ENCODE results near the gene SRPK1.

SRPK1 gene

DNA sequence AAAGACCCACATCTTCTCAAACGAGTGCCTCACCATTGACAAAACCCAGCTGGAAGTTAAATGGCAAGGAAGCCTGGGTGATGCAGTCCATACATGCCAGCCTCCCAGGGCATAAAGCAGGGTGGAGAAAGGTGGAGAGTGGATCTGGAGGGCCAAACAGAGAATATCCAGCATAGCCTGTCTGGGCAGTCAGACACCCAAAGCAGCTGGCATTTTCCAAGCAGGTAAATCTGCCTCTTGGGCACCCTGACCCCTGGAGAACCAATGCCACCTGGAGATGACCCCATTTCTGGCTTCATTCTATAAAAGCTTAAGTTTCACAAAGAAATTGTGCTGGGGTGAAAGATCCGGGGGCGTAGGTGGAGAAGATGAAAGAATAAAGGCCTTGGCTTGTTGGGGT, 5.1 kb upstream of the SRPK1 start:
- H3K4me3 ChIP-seq (ENCODE audit: low read length): no peak overlapping the region
- no peaks in the 10 kb centered on the region for H3K9me2 ChIP-seq (replicated peaks; ENCODE audit: insufficient read depth, low read length)
- no peaks in the 10 kb centered on the region for H3K27me3 ChIP-seq (replicated peaks; ENCODE audit: insufficient read depth, low read length)
- H3K4me2 ChIP-seq (ENCODE audit: low read depth, low read length): no peak overlapping the region
- H3K36me3 ChIP-seq (replicated peaks; ENCODE audit: insufficient read depth, low read length): no peaks in the 10 kb centered on the region
- TF ChIP-seq EZH2 (optimal IDR thresholded peaks at IDR 0.05; ENCODE audit: low read depth, low read length): no peak
- TF ChIP-seq, protein P1, sequence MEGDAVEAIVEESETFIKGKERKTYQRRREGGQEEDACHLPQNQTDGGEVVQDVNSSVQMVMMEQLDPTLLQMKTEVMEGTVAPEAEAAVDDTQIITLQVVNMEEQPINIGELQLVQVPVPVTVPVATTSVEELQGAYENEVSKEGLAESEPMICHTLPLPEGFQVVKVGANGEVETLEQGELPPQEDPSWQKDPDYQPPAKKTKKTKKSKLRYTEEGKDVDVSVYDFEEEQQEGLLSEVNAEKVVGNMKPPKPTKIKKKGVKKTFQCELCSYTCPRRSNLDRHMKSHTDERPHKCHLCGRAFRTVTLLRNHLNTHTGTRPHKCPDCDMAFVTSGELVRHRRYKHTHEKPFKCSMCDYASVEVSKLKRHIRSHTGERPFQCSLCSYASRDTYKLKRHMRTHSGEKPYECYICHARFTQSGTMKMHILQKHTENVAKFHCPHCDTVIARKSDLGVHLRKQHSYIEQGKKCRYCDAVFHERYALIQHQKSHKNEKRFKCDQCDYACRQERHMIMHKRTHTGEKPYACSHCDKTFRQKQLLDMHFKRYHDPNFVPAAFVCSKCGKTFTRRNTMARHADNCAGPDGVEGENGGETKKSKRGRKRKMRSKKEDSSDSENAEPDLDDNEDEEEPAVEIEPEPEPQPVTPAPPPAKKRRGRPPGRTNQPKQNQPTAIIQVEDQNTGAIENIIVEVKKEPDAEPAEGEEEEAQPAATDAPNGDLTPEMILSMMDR (IDR thresholded peaks at IDR 0.05; ENCODE audit: low read length): no peak
- TF ChIP-seq EZH2phosphoT487 (IDR thresholded peaks at IDR 0.05; ENCODE audit: low read length): no peak
- H3K79me2 ChIP-seq (ENCODE audit: low read length): peaks cover 17% of the 10 kb centered on the region
- no peak for DNase-seq
- no peak overlapping the region for H3K9ac ChIP-seq (ENCODE audit: low read length)
- H3F3A ChIP-seq (ENCODE audit: insufficient read depth, low read length): no peaks in the 10 kb centered on the region
- no peak overlapping the region for H3K27ac ChIP-seq (ENCODE audit: low read length)
- no peaks in the 10 kb centered on the region for H4K20me1 ChIP-seq (ENCODE audit: insufficient read depth, low read length)
- H3K9me3 ChIP-seq (replicated peaks; ENCODE audit: insufficient read depth, low read length): no peaks in the 10 kb centered on the region
- H2AFZ ChIP-seq (ENCODE audit: low read length): no peak overlapping the region
- 0 out of 2 replicates have a peak, but pooled peaks cover 4% of the 10 kb centered on the region for H3K4me1 ChIP-seq (ENCODE audit: low read length)

DNA sequence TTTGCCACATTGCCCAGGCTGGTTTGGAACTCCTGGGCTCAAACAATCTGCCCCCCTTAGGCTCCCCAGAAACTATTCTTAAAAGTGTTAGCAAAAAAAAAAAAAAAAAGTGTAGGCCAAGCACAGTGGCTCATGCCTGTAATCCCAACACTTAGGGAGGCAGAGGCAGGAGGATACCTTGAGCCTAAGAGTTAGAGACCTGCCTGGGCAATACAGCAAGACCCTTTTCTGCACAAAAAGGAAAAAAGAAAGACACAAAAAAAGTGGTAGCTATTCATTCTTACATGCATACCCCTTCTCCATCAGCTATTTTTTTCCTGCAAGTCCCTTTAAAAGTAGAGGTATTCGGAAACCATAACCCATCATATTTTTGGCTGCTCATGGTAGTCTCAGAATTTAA, 3.2 kb upstream of the SRPK1 start:
- Histone ChIP-seq H3K4me1 (ENCODE audit: low read length) (0 out of 2 replicates have a peak, but pooled peaks cover 4% of the 10 kb centered on the region), H3K9ac (ENCODE audit: low read length) (no peak overlapping the region), H3K27me3 (replicated peaks; ENCODE audit: insufficient read depth, low read length) (no peaks in the 10 kb centered on the region), H3K9me3 (replicated peaks; ENCODE audit: insufficient read depth, low read length) (no peaks in the 10 kb centered on the region), H2AFZ (ENCODE audit: low read length) (no peak overlapping the region), H3K9me2 (replicated peaks; ENCODE audit: insufficient read depth, low read length) (no peaks in the 10 kb centered on the region), H3F3A (ENCODE audit: insufficient read depth, low read length) (peaks cover 4% of the 10 kb centered on the region; the same call in 1 of the 2 replicates), H3K4me2 (ENCODE audit: low read depth, low read length) (no peak overlapping the region), H3K79me2 (ENCODE audit: low read length) (peaks cover 30% of the 10 kb centered on the region), H4K20me1 (ENCODE audit: insufficient read depth, low read length) (no peaks in the 10 kb centered on the region), H3K27ac (ENCODE audit: low read length) (no peak overlapping the region), H3K4me3 (ENCODE audit: low read length) (no peak overlapping the region), H3K36me3 (replicated peaks; ENCODE audit: insufficient read depth, low read length) (no peaks in the 10 kb centered on the region)
- no peak for TF ChIP-seq EZH2phosphoT487 (IDR thresholded peaks at IDR 0.05; ENCODE audit: low read length)
- TF ChIP-seq EZH2 (optimal IDR thresholded peaks at IDR 0.05; ENCODE audit: low read depth, low read length): no peak
- TF ChIP-seq, protein P1 (IDR thresholded peaks at IDR 0.05; ENCODE audit: low read length): no peak
- DNase-seq: no peak

DNA sequence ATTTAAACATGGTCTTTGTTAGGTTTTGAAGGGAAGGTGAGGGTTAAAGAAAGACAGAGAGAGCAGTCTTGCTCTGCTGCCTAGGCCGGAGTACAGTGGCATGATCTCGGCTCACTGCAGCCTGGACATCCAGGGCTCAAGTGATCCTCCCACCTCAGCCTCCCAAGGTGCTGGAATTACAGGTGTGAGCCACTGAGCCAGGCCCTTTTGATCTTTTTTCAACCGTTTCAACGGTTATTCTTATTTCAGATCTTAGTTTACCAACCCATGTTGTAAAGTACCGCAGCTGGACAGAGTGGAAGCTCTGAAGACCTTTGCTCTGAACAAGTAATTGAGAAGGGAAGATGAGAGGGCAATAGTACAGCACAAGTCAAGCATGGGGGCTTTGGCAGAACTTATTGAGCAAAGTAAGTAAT, 1.2 kb upstream of the SRPK1 start:
- H3K9ac ChIP-seq (ENCODE audit: low read length): peak overlapping the region; percentile 86; the same call in 1 of the 2 replicates
- no peaks in the 10 kb centered on the region for H3K9me2 ChIP-seq (replicated peaks; ENCODE audit: insufficient read depth, low read length)
- peaks cover 50% of the 10 kb centered on the region for H3K79me2 ChIP-seq (ENCODE audit: low read length)
- no peak for DNase-seq
- H3K4me3 ChIP-seq (ENCODE audit: low read length): peak overlapping the region; percentile 98
- H3K9me3 ChIP-seq (replicated peaks; ENCODE audit: insufficient read depth, low read length): no peaks in the 10 kb centered on the region
- H2AFZ ChIP-seq (ENCODE audit: low read length): no peak overlapping the region
- no peaks in the 10 kb centered on the region for H4K20me1 ChIP-seq (ENCODE audit: insufficient read depth, low read length)
- TF ChIP-seq, protein P1 (IDR thresholded peaks at IDR 0.05; ENCODE audit: low read length): no peak
- TF ChIP-seq EZH2phosphoT487 (IDR thresholded peaks at IDR 0.05; ENCODE audit: low read length) (no peak), EZH2 (optimal IDR thresholded peaks at IDR 0.05; ENCODE audit: low read depth, low read length) (no peak)
- H3K36me3 ChIP-seq (replicated peaks; ENCODE audit: insufficient read depth, low read length): no peaks in the 10 kb centered on the region
- peak overlapping the region; percentile 65 for H3K4me2 ChIP-seq (ENCODE audit: low read depth, low read length)
- peaks cover 4% of the 10 kb centered on the region; the same call in 1 of the 2 replicates for H3F3A ChIP-seq (ENCODE audit: insufficient read depth, low read length)
- H3K27ac ChIP-seq (ENCODE audit: low read length): no peak overlapping the region
- H3K27me3 ChIP-seq (replicated peaks; ENCODE audit: insufficient read depth, low read length): no peaks in the 10 kb centered on the region
- peaks cover 11% of the 10 kb centered on the region for H3K4me1 ChIP-seq (ENCODE audit: low read length)
